Lower leg skin (tissue), 4 donors: ENCODE results near the gene CDH13. TPM values are rescaled to one million over a fixed set of nuclear protein-coding genes. Genes with fewer than 3 reads are reported as not detected.

Experiments used
- DNase-seq, 2 donors: peaks; one replicate each; pipeline ENCODE4 v3.0.0-alpha.2; 2019; ENCODE audit warnings: low spot score in 2 of 2
- H3K4me3 ChIP-seq: fragments of 200-600 bp; sonication (generic); 2 replicates; pipeline ENCODE4 v1.5.1; 2017; ENCODE audit warnings: mild to moderate bottlenecking, low read depth; ENCODE audit not compliant: poor library complexity, severe bottlenecking
- POLR2A ChIP-seq, 2 donors: fragments of 450-650 bp; IDR thresholded peaks; one replicate each; pipeline ENCODE4 v1.6.1; 2016 to 2017; ENCODE audit warnings: antibody characterized with exemption in 2 of 2, mild to moderate bottlenecking in 1 of 2, moderate library complexity in 1 of 2
- WGBS, 2 donors: methylation state at CpG; one replicate each; pipeline ENCODE4 v1.1.5; 2018; 5-methylcytosine and 5-hydroxymethylcytosine counted together
- intact Hi-C: fragments of 100-400 bp; cut with DNase I; formaldehyde crosslinking; loops from one replicate; pipeline ENCODE4 v1.15.0; 2023; ENCODE audit warnings: low total_unique reads
- total RNA-seq, 4 donors: library from RNA; depleted of rRNA; stranded (reverse); fragments of >200 nt; gene quantifications; one replicate each; pipeline ENCODE4 v1.1.0, GENCODE V29; 2016
- TF ChIP-seq, protein P1 (sequence below), 3 donors: fragments of 450-650 bp; IDR thresholded peaks; one replicate each; pipeline ENCODE4 v1.5.1; 2016; ENCODE audit warnings: antibody characterized with exemption in 3 of 3, mild to moderate bottlenecking in 3 of 3, moderate library complexity in 2 of 3

CDH13 gene
- total RNA-seq, 4 donors from 2014 or later = 102 to 246 (median 155) TPM

DNA sequence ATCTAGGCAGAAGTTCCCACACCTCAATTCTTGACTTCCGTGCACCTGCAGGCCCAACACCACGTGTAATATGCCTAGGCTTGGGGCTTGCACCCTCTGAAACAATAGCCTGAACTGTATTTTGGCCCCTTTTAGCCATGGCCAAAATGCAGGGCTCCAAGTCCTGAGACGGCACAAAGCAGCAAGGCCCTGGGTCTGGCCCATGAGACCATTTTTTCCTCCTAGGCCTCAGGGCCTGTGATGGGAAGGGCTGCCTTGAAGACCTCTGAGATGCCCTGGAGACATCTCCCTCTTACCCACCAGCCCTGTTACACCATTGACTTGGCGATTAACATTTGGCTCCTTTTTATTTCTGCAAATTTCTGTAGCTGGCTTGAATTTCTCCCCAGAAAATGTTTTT lies 238.6 kb downstream of the CDH13 start:
- H3K4me3 ChIP-seq = no peak overlapping the region
- WGBS, 2 donors = 78 to 83% methylated on average over 4 of the region's 4 CpGs

DNA sequence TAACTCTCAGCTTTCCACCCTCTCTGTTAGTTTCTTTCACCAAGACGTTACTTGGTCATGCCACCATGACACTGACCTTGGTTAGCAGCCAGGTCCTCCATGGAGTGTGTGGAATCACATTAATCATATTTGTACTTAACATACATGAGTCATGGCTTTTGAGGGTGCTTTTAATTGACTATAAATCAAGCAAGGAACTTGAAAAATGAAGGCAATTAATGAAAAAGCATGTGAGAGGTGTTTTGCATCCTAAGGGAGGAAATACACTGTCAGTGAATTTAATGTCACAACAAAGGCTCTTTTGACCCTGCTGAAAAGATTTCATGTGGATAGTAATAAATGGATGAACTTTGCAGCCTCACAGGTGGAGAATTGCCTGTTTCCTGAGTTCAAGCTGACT lies 240.7 kb downstream of the CDH13 start:
- WGBS, 2 donors = 33 to 35% methylated on average over 1 of the region's 1 CpG

More for the DNA sequence above, 238.6 kb downstream of the CDH13 start:
- no peak for DNase-seq
- intact Hi-C loops = no loop called here
- TF ChIP-seq, protein P1, sequence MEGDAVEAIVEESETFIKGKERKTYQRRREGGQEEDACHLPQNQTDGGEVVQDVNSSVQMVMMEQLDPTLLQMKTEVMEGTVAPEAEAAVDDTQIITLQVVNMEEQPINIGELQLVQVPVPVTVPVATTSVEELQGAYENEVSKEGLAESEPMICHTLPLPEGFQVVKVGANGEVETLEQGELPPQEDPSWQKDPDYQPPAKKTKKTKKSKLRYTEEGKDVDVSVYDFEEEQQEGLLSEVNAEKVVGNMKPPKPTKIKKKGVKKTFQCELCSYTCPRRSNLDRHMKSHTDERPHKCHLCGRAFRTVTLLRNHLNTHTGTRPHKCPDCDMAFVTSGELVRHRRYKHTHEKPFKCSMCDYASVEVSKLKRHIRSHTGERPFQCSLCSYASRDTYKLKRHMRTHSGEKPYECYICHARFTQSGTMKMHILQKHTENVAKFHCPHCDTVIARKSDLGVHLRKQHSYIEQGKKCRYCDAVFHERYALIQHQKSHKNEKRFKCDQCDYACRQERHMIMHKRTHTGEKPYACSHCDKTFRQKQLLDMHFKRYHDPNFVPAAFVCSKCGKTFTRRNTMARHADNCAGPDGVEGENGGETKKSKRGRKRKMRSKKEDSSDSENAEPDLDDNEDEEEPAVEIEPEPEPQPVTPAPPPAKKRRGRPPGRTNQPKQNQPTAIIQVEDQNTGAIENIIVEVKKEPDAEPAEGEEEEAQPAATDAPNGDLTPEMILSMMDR (IDR thresholded peaks at IDR 0.05) = no peak

GRCh38 chr16:82874271-82874670 lies 247.5 kb downstream of the CDH13 start:
- no peak overlapping the region for H3K4me3 ChIP-seq
- no peak for DNase-seq
- TF ChIP-seq POLR2A (IDR thresholded peaks at IDR 0.05) = no peak
- TF ChIP-seq, protein P1 (IDR thresholded peaks at IDR 0.05) = no peak
- intact Hi-C loops = loop anchor here (5.0 kb wide), 1 partner anchor 983 kb away; no protein-coding TSS in a partner anchor
- 42% methylated on average over 7 of the region's 7 CpGs for WGBS, 2 donors

More for the DNA sequence above, 240.7 kb downstream of the CDH13 start:
- DNase-seq = no peak
- intact Hi-C loops = no loop called here
- TF ChIP-seq, protein P1 (IDR thresholded peaks at IDR 0.05) = no peak
- TF ChIP-seq POLR2A (IDR thresholded peaks at IDR 0.05) = no peak
- H3K4me3 ChIP-seq = no peak overlapping the region

GRCh38 chr16:82874672-82875071 lies 247.9 kb downstream of the CDH13 start:
- DNase-seq = no peak
- 85 to 92% methylated on average over 1 of the region's 1 CpG for WGBS, 2 donors
- no peak overlapping the region for H3K4me3 ChIP-seq
- TF ChIP-seq POLR2A (IDR thresholded peaks at IDR 0.05) = no peak
- TF ChIP-seq, protein P1 (IDR thresholded peaks at IDR 0.05) = no peak
- intact Hi-C loops = loop anchor here (5.0 kb wide), 1 partner anchor 983 kb away; no protein-coding TSS in a partner anchor

DNA sequence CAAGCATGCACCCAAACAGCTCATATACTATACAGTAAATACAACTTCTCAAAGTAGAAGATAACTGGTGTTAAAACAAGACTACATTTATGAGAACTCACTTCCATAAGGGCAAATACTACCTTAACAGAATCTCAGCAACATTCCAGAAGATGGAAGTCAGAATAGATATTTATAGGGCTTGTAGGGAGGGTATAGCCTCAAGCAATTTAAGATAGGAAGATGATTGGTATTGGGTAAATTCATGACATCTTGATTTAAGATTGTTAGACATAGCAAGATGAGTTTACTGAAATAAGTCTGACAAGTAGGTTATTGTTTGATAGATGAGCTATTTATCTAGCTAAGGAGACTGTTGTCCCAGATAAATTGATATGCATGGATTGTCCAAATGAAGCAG lies 250.2 kb downstream of the CDH13 start:
- no peak overlapping the region for H3K4me3 ChIP-seq
- no peak for DNase-seq
- TF ChIP-seq, protein P1 (IDR thresholded peaks at IDR 0.05) = no peak
- TF ChIP-seq POLR2A (IDR thresholded peaks at IDR 0.05) = no peak
- intact Hi-C loops = no loop called here

DNA sequence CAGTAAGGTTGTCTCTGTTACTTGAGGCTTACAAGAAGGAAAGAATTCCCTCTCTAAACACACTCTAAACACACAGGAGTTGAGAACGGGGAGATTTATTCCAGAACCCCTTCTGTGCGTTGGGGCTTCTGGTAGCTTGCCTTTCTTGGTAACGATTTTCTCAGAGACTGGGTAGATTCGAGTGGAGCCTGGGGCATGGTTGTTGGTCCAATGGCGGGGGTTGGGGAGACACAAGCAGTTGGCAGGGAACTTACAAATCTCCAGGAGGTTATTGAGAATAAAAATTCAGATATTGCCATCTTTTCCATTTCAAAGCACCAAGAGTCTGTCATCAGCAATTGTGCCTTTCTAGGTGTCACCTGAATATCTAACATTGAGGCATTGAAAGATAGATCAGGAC lies 251.7 kb downstream of the CDH13 start:
- DNase-seq = no peak
- H3K4me3 ChIP-seq = no peak overlapping the region
- no peak for TF ChIP-seq POLR2A (IDR thresholded peaks at IDR 0.05)
- TF ChIP-seq, protein P1 (IDR thresholded peaks at IDR 0.05) = no peak
- intact Hi-C loops = no loop called here
- WGBS, 2 donors = 74 to 86% methylated on average over 5 of the region's 5 CpGs
